Measurements from ENCODE around the gene KIAA1586. TPM values are rescaled to one million over a fixed set of nuclear protein-coding genes. Genes with fewer than 3 reads are reported as not detected.

KIAA1586 gene
- polyA plus RNA-seq, 1 donor (not counting 4 experiments of a cell fraction or from before 2014, with no cell fraction given) = 8.2 TPM

- no peak overlapping the region for H3K4me2 ChIP-seq (ENCODE audit: control insufficient read depth, extremely low read depth, insufficient read depth, low read depth, low read length)
- dilution Hi-C loops (cut with MboI; ENCODE audit: extremely low pct_ligation_motif_present, low sequenced_read_pairs) = no loop called here
- H3K9me3 ChIP-seq (ENCODE audit: control insufficient read depth, low read depth, low read length) = no peaks in the 10 kb centered on the region
- no peak for TF ChIP-seq CTCF (optimal IDR thresholded peaks at IDR 0.05 in 1 of 3, IDR thresholded peaks at IDR 0.05 in 1 of 3, conservative IDR thresholded peaks at IDR 0.05 in 1 of 3; ENCODE audit: extremely low read depth in 1 of 3, insufficient read depth in 2 of 3, low read length in 3 of 3)
- no peak for TF ChIP-seq EZH2 (IDR thresholded peaks at IDR 0.05; ENCODE audit: low read length)
- no peaks in the 10 kb centered on the region for H4K20me1 ChIP-seq (ENCODE audit: control insufficient read depth, extremely low read depth, insufficient read depth, low read length)
- H3K79me2 ChIP-seq (ENCODE audit: control insufficient read depth, insufficient read depth, low read length) = no peaks in the 10 kb centered on the region
- no peaks in the 10 kb centered on the region for H3K9me1 ChIP-seq (ENCODE audit: control insufficient read depth, extremely low read depth, insufficient read depth, low read length)
- DNase-seq (ENCODE audit: low read depth, low spot score) = no peak
- H3K9ac ChIP-seq (ENCODE audit: control insufficient read depth, extremely low read depth, insufficient read depth, low read length) = no peak overlapping the region
- no peaks in the 10 kb centered on the region for H3K27me3 ChIP-seq (ENCODE audit: control insufficient read depth, extremely low read depth, insufficient read depth, low read length)
- no peak overlapping the region for H3K27ac ChIP-seq (ENCODE audit: control insufficient read depth, insufficient read depth, low read length)
- FAIRE-seq = no peak
- H3K4me1 ChIP-seq (ENCODE audit: control insufficient read depth, extremely low read depth, insufficient read depth, low read length) = no peaks in the 10 kb centered on the region
- no peaks in the 10 kb centered on the region for H3K36me3 ChIP-seq (ENCODE audit: control insufficient read depth in 2 of 2, extremely low read depth in 1 of 2, insufficient read depth in 2 of 2, low read length in 2 of 2)
- no peak overlapping the region for H2AFZ ChIP-seq (ENCODE audit: control insufficient read depth, low read length)
- no peak overlapping the region for H3K4me3 ChIP-seq (ENCODE audit: control insufficient read depth in 2 of 3, extremely low read depth in 1 of 3, insufficient read depth in 2 of 3, low read depth in 1 of 3, low read length in 3 of 3)
Measured at GRCh38 chr6:57072108-57072507, 25.6 kb downstream of the KIAA1586 start.

- H3K36me3 ChIP-seq (ENCODE audit: control insufficient read depth in 2 of 2, extremely low read depth in 1 of 2, insufficient read depth in 2 of 2, low read length in 2 of 2) = no peaks in the 10 kb centered on the region
- H3K9me1 ChIP-seq (ENCODE audit: control insufficient read depth, extremely low read depth, insufficient read depth, low read length) = no peaks in the 10 kb centered on the region
- DNase-seq (ENCODE audit: low read depth, low spot score) (no peak), FAIRE-seq (no peak)
- no peak overlapping the region for H3K4me2 ChIP-seq (ENCODE audit: control insufficient read depth, extremely low read depth, insufficient read depth, low read depth, low read length)
- H3K27me3 ChIP-seq (ENCODE audit: control insufficient read depth, extremely low read depth, insufficient read depth, low read length) = no peaks in the 10 kb centered on the region
- H3K9ac ChIP-seq (ENCODE audit: control insufficient read depth, extremely low read depth, insufficient read depth, low read length) = no peak overlapping the region
- H3K9me3 ChIP-seq (ENCODE audit: control insufficient read depth, low read depth, low read length) = no peaks in the 10 kb centered on the region
- H3K79me2 ChIP-seq (ENCODE audit: control insufficient read depth, insufficient read depth, low read length) = no peaks in the 10 kb centered on the region
- no peak overlapping the region for H3K4me3 ChIP-seq (ENCODE audit: control insufficient read depth in 2 of 3, extremely low read depth in 1 of 3, insufficient read depth in 2 of 3, low read depth in 1 of 3, low read length in 3 of 3)
- dilution Hi-C loops (cut with MboI; ENCODE audit: extremely low pct_ligation_motif_present, low sequenced_read_pairs) = no loop called here
- no peaks in the 10 kb centered on the region for H4K20me1 ChIP-seq (ENCODE audit: control insufficient read depth, extremely low read depth, insufficient read depth, low read length)
- no peak overlapping the region for H3K27ac ChIP-seq (ENCODE audit: control insufficient read depth, insufficient read depth, low read length)
- no peaks in the 10 kb centered on the region for H3K4me1 ChIP-seq (ENCODE audit: control insufficient read depth, extremely low read depth, insufficient read depth, low read length)
- no peak overlapping the region for H2AFZ ChIP-seq (ENCODE audit: control insufficient read depth, low read length)
- TF ChIP-seq EZH2 (IDR thresholded peaks at IDR 0.05; ENCODE audit: low read length) (no peak), CTCF (optimal IDR thresholded peaks at IDR 0.05 in 1 of 3, IDR thresholded peaks at IDR 0.05 in 1 of 3, conservative IDR thresholded peaks at IDR 0.05 in 1 of 3; ENCODE audit: extremely low read depth in 1 of 3, insufficient read depth in 2 of 3, low read length in 3 of 3) (no peak)
Measured at GRCh38 chr6:57074383-57074782, 27.9 kb downstream of the KIAA1586 start.
